ENCODE data around the gene CNOT3.

Gene CNOT3

GRCh38 chr19:54199401-54199800 lies 61.8 kb downstream of the CNOT3 start:
- DNase-seq: no peak

GRCh38 chr19:54201172-54201701 lies 63.7 kb downstream of the CNOT3 start:
- DNase-seq: no peak

GRCh38 chr19:54201980-54202379 lies 64.4 kb downstream of the CNOT3 start:
- DNase-seq: no peak

- DNase-seq: no peak
Measured at GRCh38 chr19:54203151-54203611, 65.6 kb downstream of the CNOT3 start.

GRCh38 chr19:54204767-54205468 lies 67.4 kb downstream of the CNOT3 start:
- DNase-seq: no peak

Data from NCI-H2107 (cell line).